SK-N-SH (cell line): ENCODE results near the gene DBX1. TPM values are rescaled to one million over a fixed set of nuclear protein-coding genes. Genes with fewer than 3 reads are reported as not detected.

Experiments
- CTCF ChIA-PET: fragments of 300-600, 350-600 bp; formaldehyde crosslinking; extraction: SDS; loops from one replicate; lab custom pipeline; 2021; lab: Yijun Ruan, JAX
- POLR2A ChIA-PET: fragments of 350-600 bp; sonication (Branson Sonifier 250); formaldehyde crosslinking; extraction: SDS; loops from one replicate; lab custom pipeline; 2020; ENCODE audit warnings: antibody characterized with exemption, inconsistent platforms; lab: Yijun Ruan, JAX
- DNase-seq: peaks from one replicate; pipeline ENCODE4 v3.0.0; 2012
- H2AFZ ChIP-seq: fragments of 200-600 bp; sonication (generic); 2 replicates; pipeline ENCODE4 v1.8.1; 2016; ENCODE audit warnings: antibody characterized with exemption, mild to moderate bottlenecking, low read depth
- H3F3A ChIP-seq: fragments of 200-600 bp; sonication (generic); replicated peaks from 2 replicates; pipeline ENCODE3; 2016; ENCODE audit warnings: antibody characterized with exemption, mild to moderate bottlenecking; ENCODE audit not compliant: insufficient read depth
- H3K27ac ChIP-seq, 2 experiments: fragments of 200-500 bp in 1 of 2; fragments of 200-600 bp in 1 of 2; sonication (Bioruptor generic) in 1 of 2; sonication (generic), shearing (Covaris generic) in 1 of 2; 2 replicates each; pipeline versions ENCODE4 v1.5.1 to v1.6.1; 2014 to 2016; ENCODE audit warnings: low read depth in 2 of 2, inconsistent platforms in 1 of 2, low read length in 1 of 2, mild to moderate bottlenecking in 1 of 2, mixed read lengths in 1 of 2
- H3K27me3 ChIP-seq: fragments of 200-600 bp; sonication (generic), shearing (Covaris generic); 2 replicates; pipeline ENCODE4 v1.6.1; 2016; ENCODE audit warnings: mixed run types; ENCODE audit not compliant: insufficient read depth
- H3K36me3 ChIP-seq, 2 experiments: fragments of 200-500 bp in 1 of 2; fragments of 200-600 bp in 1 of 2; sonication (Bioruptor generic) in 1 of 2; sonication (generic) in 1 of 2; replicated peaks in 1 of 2; 2 replicates each; pipeline versions ENCODE3 to v1.5.1; 2014 to 2016; ENCODE audit warnings: low read length in 1 of 2, mild to moderate bottlenecking in 1 of 2; ENCODE audit not compliant: insufficient read depth in 2 of 2, control insufficient read depth in 1 of 2
- H3K4me1 ChIP-seq, 2 experiments: fragments of 200-500 bp in 1 of 2; fragments of 200-600 bp in 1 of 2; sonication (Bioruptor generic) in 1 of 2; sonication (generic), shearing (Covaris generic) in 1 of 2; 2 replicates each; pipeline versions ENCODE4 v1.5.1 to v1.6.1; 2014 to 2016; ENCODE audit warnings: low read depth in 1 of 2, low read length in 1 of 2, mixed run types in 1 of 2; ENCODE audit not compliant: insufficient read depth in 2 of 2, control insufficient read depth in 1 of 2
- H3K4me2 ChIP-seq: fragments of 200-600 bp; sonication (generic), shearing (Covaris generic); 2 replicates; pipeline ENCODE4 v1.6.1; 2017; ENCODE audit warnings: mixed run types
- H3K4me3 ChIP-seq, 2 experiments: fragments of 200-500 bp in 1 of 2; fragments of 200-600 bp in 1 of 2; sonication (Bioruptor generic) in 1 of 2; sonication (generic), shearing (Covaris generic) in 1 of 2; 2 replicates each; pipeline versions ENCODE4 v1.5.1 to v1.8.1; 2014 to 2016; ENCODE audit warnings: low read depth in 2 of 2, inconsistent platforms in 1 of 2, low read length in 1 of 2, mild to moderate bottlenecking in 1 of 2, mixed read lengths in 1 of 2, moderate library complexity in 1 of 2
- H3K79me2 ChIP-seq: fragments of 200-600 bp; sonication (generic); 2 replicates; pipeline ENCODE4 v1.8.1; 2017; ENCODE audit warnings: mild to moderate bottlenecking; ENCODE audit not compliant: insufficient read depth
- H3K9ac ChIP-seq: fragments of 200-600 bp; sonication (generic); 2 replicates; pipeline ENCODE4 v1.6.1; 2017; ENCODE audit warnings: mixed run types
- H3K9me2 ChIP-seq: fragments of 200-600 bp; sonication (generic); 2 replicates; pipeline ENCODE4 v1.6.1; 2017; ENCODE audit warnings: mixed run types
- H3K9me3 ChIP-seq: fragments of 200-600 bp; sonication (generic); 2 replicates; pipeline ENCODE4 v1.6.1; 2017; ENCODE audit warnings: mixed run types, mild to moderate bottlenecking, moderate library complexity
- H4K20me1 ChIP-seq: fragments of 200-600 bp; sonication (generic); 2 replicates; pipeline ENCODE4 v1.6.1; 2017; ENCODE audit warnings: mild to moderate bottlenecking, mixed run types; ENCODE audit not compliant: insufficient read depth
- CHD2 ChIP-seq: fragments of 150-350 bp; IDR thresholded peaks from 2 replicates; pipeline ENCODE4 v1.6.1; 2018; ENCODE audit warnings: low read length; ENCODE audit not compliant: partially characterized antibody
- ELF1 ChIP-seq: IDR thresholded peaks from 2 replicates; pipeline ENCODE4 v1.4.0; 2012
- EP300 ChIP-seq, 2 experiments: IDR thresholded peaks; 2 replicates each; pipeline versions ENCODE4 v1.4.0 to v1.6.1; 2012; ENCODE audit warnings: borderline replicate concordance in 1 of 2, low read depth in 1 of 2, low read length in 1 of 2
- EZH2phosphoT487 ChIP-seq: fragments of 200-600 bp; sonication (generic); IDR thresholded peaks from 2 replicates; pipeline ENCODE4 v1.6.1; 2017; ENCODE audit warnings: low read depth, mixed run types, mild to moderate bottlenecking, antibody characterized with exemption, moderate library complexity, borderline replicate concordance
- FOXJ3 ChIP-seq: sonication (generic); formaldehyde crosslinking; IDR thresholded peaks from 2 replicates; pipeline ENCODE4 v1.5.1; 2020; ENCODE audit warnings: mild to moderate bottlenecking, missing genetic modification reagents
- GABPA ChIP-seq: IDR thresholded peaks from 2 replicates; pipeline ENCODE4 v1.4.0; 2012; ENCODE audit warnings: low read depth, mild to moderate bottlenecking
- GATA2 ChIP-seq: sonication (generic); formaldehyde crosslinking; IDR thresholded peaks from 2 replicates; pipeline ENCODE4 v1.5.0; 2020; ENCODE audit warnings: mild to moderate bottlenecking, missing genetic modification reagents
- NFIC ChIP-seq: IDR thresholded peaks from 2 replicates; pipeline ENCODE4 v1.4.0; 2012; ENCODE audit warnings: borderline replicate concordance
- POLR2AphosphoS5 ChIP-seq: IDR thresholded peaks from 2 replicates; pipeline ENCODE4 v1.6.1; 2012; ENCODE audit warnings: low read depth, low read length
- RAD21 ChIP-seq: IDR thresholded peaks from 2 replicates; pipeline ENCODE4 v1.6.1; 2012; ENCODE audit warnings: mild to moderate bottlenecking, low read length
- RCOR1 ChIP-seq: fragments of 150-350 bp; IDR thresholded peaks from 2 replicates; pipeline ENCODE4 v1.6.1; 2017; ENCODE audit warnings: antibody characterized with exemption, low read length
- SIN3A ChIP-seq: IDR thresholded peaks from 2 replicates; pipeline ENCODE4 v1.6.1; 2012; ENCODE audit warnings: low read depth, mild to moderate bottlenecking, low read length, moderate library complexity, borderline replicate concordance
- TEAD4 ChIP-seq: IDR thresholded peaks from 2 replicates; pipeline ENCODE4 v1.4.0; 2012; ENCODE audit warnings: mild to moderate bottlenecking, borderline replicate concordance; ENCODE audit not compliant: insufficient read depth
- WGBS: methylation state at CpG from one replicate; pipeline ENCODE4 v1.1.6; 2017; ENCODE audit warnings: low lambda C conversion rate; 5-methylcytosine and 5-hydroxymethylcytosine counted together
- polyA plus RNA-seq, 3 experiments: library from polyadenylated mRNA; depleted of rRNA; stranded (reverse); fragments of >200 nt; gene quantifications; 2 replicates each; pipeline ENCODE4 v1.2.3, GENCODE V29; 2012
- TF ChIP-seq, protein P1 (sequence below): fragments of 150-350 bp; IDR thresholded peaks from 2 replicates; pipeline ENCODE4 v1.6.1; 2016; ENCODE audit warnings: mild to moderate bottlenecking, low read depth, low read length
- TF ChIP-seq, protein P2 (sequence below): IDR thresholded peaks from 2 replicates; pipeline ENCODE4; 2012
- TF ChIP-seq, protein P3 (sequence below): IDR thresholded peaks from 2 replicates; pipeline ENCODE4 v1.6.1; 2012; ENCODE audit warnings: mild to moderate bottlenecking, low read depth, low read length, moderate library complexity
- TF ChIP-seq, protein P4 (sequence below): IDR thresholded peaks from 2 replicates; pipeline ENCODE4 v1.4.0; 2012; ENCODE audit warnings: low read depth, borderline replicate concordance

Gene DBX1
- polyA plus RNA-seq, 1 of the 3 experiments (the other 2 are of a cell fraction) = not detected

DNA sequence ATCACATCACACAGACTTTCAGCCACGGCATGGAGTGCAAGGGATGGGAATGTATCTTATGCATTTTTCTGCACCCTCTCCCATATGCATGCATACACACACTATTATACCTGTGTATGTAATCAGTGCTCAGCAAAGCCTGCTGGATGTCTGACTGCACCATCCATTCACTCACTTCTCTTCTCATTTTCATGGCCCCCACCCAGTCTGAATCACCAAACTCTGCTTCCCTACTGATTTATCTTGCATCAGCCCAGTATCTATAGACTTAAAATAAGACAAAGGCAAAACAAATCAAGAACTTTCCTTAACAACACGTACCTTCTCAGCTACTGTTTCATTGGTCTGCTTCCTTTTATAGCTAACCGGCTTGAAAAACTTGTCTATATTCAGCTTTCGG is 21.6 kb downstream of the DBX1 start:
- no peak overlapping the region for H3K9ac ChIP-seq
- DNase-seq = no peak
- H3K9me3 ChIP-seq = no peaks in the 10 kb centered on the region
- no peaks in the 10 kb centered on the region for H3K36me3 ChIP-seq
- H3K27ac ChIP-seq = no peak overlapping the region
- POLR2A ChIA-PET = no interaction called here
- H3K4me3 ChIP-seq = no peak overlapping the region
- H3K27me3 ChIP-seq = no peaks in the 10 kb centered on the region
- WGBS = 66% methylated on average over 4 of the region's 4 CpGs
- H3K4me1 ChIP-seq = no peaks in the 10 kb centered on the region
- H3K9me2 ChIP-seq = no peaks in the 10 kb centered on the region
- CTCF ChIA-PET = interaction anchor here (0.6 kb wide), 1 partner anchor 11 kb away, joined by 3 read pairs; no protein-coding TSS in a partner anchor
- H3K79me2 ChIP-seq = no peaks in the 10 kb centered on the region
- H3F3A ChIP-seq = no peaks in the 10 kb centered on the region
- no peak overlapping the region for H3K4me2 ChIP-seq
- H4K20me1 ChIP-seq = no peaks in the 10 kb centered on the region
- TF ChIP-seq RAD21 (no peak), EZH2phosphoT487 (no peak), GATA2 (CRISPR knock-in tag) (no peak), TEAD4 (no peak), EP300 (IDR thresholded peaks at IDR 0.05; ENCODE audit: borderline replicate concordance in 1 of 2, low read depth in 1 of 2, low read length in 1 of 2) (no peak), NFIC (no peak), ELF1 (no peak), RCOR1 (no peak), SIN3A (no peak), POLR2AphosphoS5 (no peak), GABPA (no peak), CHD2 (no peak), FOXJ3 (CRISPR knock-in tag) (no peak)
- TF ChIP-seq, protein P1, sequence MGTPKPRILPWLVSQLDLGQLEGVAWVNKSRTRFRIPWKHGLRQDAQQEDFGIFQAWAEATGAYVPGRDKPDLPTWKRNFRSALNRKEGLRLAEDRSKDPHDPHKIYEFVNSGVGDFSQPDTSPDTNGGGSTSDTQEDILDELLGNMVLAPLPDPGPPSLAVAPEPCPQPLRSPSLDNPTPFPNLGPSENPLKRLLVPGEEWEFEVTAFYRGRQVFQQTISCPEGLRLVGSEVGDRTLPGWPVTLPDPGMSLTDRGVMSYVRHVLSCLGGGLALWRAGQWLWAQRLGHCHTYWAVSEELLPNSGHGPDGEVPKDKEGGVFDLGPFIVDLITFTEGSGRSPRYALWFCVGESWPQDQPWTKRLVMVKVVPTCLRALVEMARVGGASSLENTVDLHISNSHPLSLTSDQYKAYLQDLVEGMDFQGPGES = no peak
- TF ChIP-seq, protein P2, sequence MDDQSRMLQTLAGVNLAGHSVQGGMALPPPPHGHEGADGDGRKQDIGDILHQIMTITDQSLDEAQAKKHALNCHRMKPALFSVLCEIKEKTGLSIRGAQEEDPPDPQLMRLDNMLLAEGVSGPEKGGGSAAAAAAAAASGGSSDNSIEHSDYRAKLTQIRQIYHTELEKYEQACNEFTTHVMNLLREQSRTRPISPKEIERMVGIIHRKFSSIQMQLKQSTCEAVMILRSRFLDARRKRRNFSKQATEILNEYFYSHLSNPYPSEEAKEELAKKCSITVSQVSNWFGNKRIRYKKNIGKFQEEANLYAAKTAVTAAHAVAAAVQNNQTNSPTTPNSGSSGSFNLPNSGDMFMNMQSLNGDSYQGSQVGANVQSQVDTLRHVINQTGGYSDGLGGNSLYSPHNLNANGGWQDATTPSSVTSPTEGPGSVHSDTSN = no peak
- TF ChIP-seq, protein P3, sequence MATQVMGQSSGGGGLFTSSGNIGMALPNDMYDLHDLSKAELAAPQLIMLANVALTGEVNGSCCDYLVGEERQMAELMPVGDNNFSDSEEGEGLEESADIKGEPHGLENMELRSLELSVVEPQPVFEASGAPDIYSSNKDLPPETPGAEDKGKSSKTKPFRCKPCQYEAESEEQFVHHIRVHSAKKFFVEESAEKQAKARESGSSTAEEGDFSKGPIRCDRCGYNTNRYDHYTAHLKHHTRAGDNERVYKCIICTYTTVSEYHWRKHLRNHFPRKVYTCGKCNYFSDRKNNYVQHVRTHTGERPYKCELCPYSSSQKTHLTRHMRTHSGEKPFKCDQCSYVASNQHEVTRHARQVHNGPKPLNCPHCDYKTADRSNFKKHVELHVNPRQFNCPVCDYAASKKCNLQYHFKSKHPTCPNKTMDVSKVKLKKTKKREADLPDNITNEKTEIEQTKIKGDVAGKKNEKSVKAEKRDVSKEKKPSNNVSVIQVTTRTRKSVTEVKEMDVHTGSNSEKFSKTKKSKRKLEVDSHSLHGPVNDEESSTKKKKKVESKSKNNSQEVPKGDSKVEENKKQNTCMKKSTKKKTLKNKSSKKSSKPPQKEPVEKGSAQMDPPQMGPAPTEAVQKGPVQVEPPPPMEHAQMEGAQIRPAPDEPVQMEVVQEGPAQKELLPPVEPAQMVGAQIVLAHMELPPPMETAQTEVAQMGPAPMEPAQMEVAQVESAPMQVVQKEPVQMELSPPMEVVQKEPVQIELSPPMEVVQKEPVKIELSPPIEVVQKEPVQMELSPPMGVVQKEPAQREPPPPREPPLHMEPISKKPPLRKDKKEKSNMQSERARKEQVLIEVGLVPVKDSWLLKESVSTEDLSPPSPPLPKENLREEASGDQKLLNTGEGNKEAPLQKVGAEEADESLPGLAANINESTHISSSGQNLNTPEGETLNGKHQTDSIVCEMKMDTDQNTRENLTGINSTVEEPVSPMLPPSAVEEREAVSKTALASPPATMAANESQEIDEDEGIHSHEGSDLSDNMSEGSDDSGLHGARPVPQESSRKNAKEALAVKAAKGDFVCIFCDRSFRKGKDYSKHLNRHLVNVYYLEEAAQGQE = no peak
- TF ChIP-seq, protein P4, sequence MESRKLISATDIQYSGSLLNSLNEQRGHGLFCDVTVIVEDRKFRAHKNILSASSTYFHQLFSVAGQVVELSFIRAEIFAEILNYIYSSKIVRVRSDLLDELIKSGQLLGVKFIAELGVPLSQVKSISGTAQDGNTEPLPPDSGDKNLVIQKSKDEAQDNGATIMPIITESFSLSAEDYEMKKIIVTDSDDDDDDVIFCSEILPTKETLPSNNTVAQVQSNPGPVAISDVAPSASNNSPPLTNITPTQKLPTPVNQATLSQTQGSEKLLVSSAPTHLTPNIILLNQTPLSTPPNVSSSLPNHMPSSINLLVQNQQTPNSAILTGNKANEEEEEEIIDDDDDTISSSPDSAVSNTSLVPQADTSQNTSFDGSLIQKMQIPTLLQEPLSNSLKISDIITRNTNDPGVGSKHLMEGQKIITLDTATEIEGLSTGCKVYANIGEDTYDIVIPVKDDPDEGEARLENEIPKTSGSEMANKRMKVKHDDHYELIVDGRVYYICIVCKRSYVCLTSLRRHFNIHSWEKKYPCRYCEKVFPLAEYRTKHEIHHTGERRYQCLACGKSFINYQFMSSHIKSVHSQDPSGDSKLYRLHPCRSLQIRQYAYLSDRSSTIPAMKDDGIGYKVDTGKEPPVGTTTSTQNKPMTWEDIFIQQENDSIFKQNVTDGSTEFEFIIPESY = no peak
- H2AFZ ChIP-seq = no peak overlapping the region
